Ovary (tissue), 3 donors: ENCODE data around the gene ANAPC10.

Source experiments
- EP300 ChIP-seq: sonication (generic); formaldehyde crosslinking; IDR thresholded peaks from one replicate; pipeline ENCODE4 v1.6.1; 2017; ENCODE audit warnings: antibody characterized with exemption
- POLR2A ChIP-seq: fragments of 450-650 bp; IDR thresholded peaks from one replicate; pipeline ENCODE4 v1.6.1; 2017; ENCODE audit warnings: antibody characterized with exemption, mild to moderate bottlenecking, moderate library complexity
- TF ChIP-seq, protein P1 (sequence below), 3 donors: fragments of 450-650 bp in 2 of 3; fragments of 200-600 bp in 1 of 3; IDR thresholded peaks; one replicate each; pipeline versions ENCODE4 v1.5.1 to v1.8.0; 2016 to 2022; ENCODE audit warnings: antibody characterized with exemption in 3 of 3, mild to moderate bottlenecking in 1 of 3
- donor health status: DM: no; HTN: no; CAD: no.

DNA sequence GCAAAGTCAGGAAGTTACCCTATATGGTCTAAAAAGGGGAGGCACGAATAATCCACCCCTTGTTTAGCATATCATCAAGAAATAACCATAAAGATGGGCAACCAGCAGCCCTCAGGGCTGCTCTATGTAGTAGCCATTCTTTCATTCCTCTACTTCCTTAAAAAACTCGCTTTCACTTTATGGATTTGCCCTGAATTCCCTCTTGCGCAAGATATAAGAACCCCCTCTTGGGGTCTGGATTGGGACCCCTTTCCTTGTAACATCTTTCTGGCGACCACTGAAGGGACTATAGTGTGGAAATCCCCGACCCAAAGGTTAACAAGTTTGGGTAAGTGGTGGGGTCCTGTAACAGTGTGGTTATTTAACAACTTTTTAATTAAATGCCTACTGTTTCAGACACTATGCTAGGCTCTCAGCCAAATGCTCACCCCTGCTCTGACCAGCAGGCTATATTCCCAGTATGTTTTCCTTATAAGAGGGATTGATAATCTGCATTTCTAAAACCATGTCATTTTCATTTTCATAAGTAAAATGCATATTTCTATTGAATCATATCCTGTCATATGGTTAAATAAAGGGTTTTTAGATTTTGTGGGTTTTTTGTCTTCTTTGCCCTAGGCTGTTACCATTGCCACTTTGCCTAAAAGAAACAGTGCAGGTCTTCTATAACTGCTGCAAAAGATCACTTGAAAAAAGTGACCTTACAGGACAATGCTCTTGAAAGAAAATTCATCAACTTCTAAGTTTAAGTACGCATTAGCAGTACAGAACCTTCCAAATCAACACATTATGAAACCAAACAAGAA is 41.5 kb downstream of the ANAPC10 start:
- TF ChIP-seq, protein P1, sequence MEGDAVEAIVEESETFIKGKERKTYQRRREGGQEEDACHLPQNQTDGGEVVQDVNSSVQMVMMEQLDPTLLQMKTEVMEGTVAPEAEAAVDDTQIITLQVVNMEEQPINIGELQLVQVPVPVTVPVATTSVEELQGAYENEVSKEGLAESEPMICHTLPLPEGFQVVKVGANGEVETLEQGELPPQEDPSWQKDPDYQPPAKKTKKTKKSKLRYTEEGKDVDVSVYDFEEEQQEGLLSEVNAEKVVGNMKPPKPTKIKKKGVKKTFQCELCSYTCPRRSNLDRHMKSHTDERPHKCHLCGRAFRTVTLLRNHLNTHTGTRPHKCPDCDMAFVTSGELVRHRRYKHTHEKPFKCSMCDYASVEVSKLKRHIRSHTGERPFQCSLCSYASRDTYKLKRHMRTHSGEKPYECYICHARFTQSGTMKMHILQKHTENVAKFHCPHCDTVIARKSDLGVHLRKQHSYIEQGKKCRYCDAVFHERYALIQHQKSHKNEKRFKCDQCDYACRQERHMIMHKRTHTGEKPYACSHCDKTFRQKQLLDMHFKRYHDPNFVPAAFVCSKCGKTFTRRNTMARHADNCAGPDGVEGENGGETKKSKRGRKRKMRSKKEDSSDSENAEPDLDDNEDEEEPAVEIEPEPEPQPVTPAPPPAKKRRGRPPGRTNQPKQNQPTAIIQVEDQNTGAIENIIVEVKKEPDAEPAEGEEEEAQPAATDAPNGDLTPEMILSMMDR (IDR thresholded peaks at IDR 0.05): no peak
- TF ChIP-seq EP300 (no peak), POLR2A (no peak)
